ENCODE results near the gene NPLOC4.

Gene NPLOC4

GRCh38 chr17:81546906-81547613, 89.9 kb downstream of the NPLOC4 start:
- no peak for DNase-seq (ENCODE audit: low read depth)

GRCh38 chr17:81545160-81545949, 91.6 kb downstream of the NPLOC4 start:
- no peak for DNase-seq (ENCODE audit: low read depth)

GRCh38 chr17:81544281-81544974, 92.5 kb downstream of the NPLOC4 start:
- no peak for DNase-seq (ENCODE audit: low read depth)

- no peak for DNase-seq (ENCODE audit: low read depth)
These were observed 93.2 kb downstream of the NPLOC4 start for GRCh38 chr17:81543756-81544155.

GRCh38 chr17:81543339-81543675, 93.6 kb downstream of the NPLOC4 start:
- DNase-seq (ENCODE audit: low read depth): no peak

GRCh38 chr17:81542431-81543338, 94.2 kb downstream of the NPLOC4 start:
- no peak for DNase-seq (ENCODE audit: low read depth)

- no peak for DNase-seq (ENCODE audit: low read depth)
These were observed 95.8 kb downstream of the NPLOC4 start for GRCh38 chr17:81541123-81541522.

- DNase-seq (ENCODE audit: low read depth): no peak
These were observed 96.3 kb downstream of the NPLOC4 start for GRCh38 chr17:81540676-81541027.

- DNase-seq (ENCODE audit: low read depth): no peak
These were observed 96.8 kb downstream of the NPLOC4 start for GRCh38 chr17:81539961-81540675.

- no peak for DNase-seq (ENCODE audit: low read depth)
These were observed 97.4 kb downstream of the NPLOC4 start for GRCh38 chr17:81539571-81539900.

- no peak for DNase-seq (ENCODE audit: low read depth)
These were observed 98.0 kb downstream of the NPLOC4 start for GRCh38 chr17:81538651-81539570.

- no peak for DNase-seq (ENCODE audit: low read depth)
These were observed 98.9 kb downstream of the NPLOC4 start for GRCh38 chr17:81537856-81538555.

GRCh38 chr17:81537343-81537855, 99.5 kb downstream of the NPLOC4 start:
- DNase-seq (ENCODE audit: low read depth): no peak

- no peak for DNase-seq (ENCODE audit: low read depth)
These were observed 100.3 kb downstream of the NPLOC4 start for GRCh38 chr17:81536299-81537290.

- DNase-seq (ENCODE audit: low read depth): no peak
These were observed 101.2 kb downstream of the NPLOC4 start for GRCh38 chr17:81535480-81536298.

- no peak for DNase-seq (ENCODE audit: low read depth)
These were observed 101.9 kb downstream of the NPLOC4 start for GRCh38 chr17:81535007-81535328.

- no peak for DNase-seq (ENCODE audit: low read depth)
These were observed 102.5 kb downstream of the NPLOC4 start for GRCh38 chr17:81534157-81535006.
